RPMI8226 (cell line): ENCODE measurements around the gene SYT6.

Experiments
- DNase-seq: peaks from one replicate; pipeline ENCODE4 v3.0.0-alpha.2; 2015

The SYT6 gene

GRCh38 chr1:114154146-114154962 is 685 bp upstream of the SYT6 start:
- DNase-seq: no peak

GRCh38 chr1:114152508-114153260 is 985 bp downstream of the SYT6 start:
- DNase-seq: no peak

GRCh38 chr1:114152089-114152507 is 1.6 kb downstream of the SYT6 start:
- DNase-seq: no peak

- DNase-seq: no peak
Observed at GRCh38 chr1:114150016-114150415, 3.7 kb downstream of the SYT6 start.

- no peak for DNase-seq
Observed at GRCh38 chr1:114149211-114149610, 4.5 kb downstream of the SYT6 start.

GRCh38 chr1:114145504-114146151 is 8.0 kb downstream of the SYT6 start:
- no peak for DNase-seq

GRCh38 chr1:114144016-114144415 is 9.7 kb downstream of the SYT6 start:
- no peak for DNase-seq

GRCh38 chr1:114139540-114139939 is 14.1 kb downstream of the SYT6 start:
- no peak for DNase-seq

GRCh38 chr1:114137497-114137896 is 16.2 kb downstream of the SYT6 start:
- DNase-seq: no peak

- DNase-seq: no peak
Observed at GRCh38 chr1:114135786-114136185, 17.9 kb downstream of the SYT6 start.

- DNase-seq: no peak
Observed at GRCh38 chr1:114134518-114134917, 19.2 kb downstream of the SYT6 start.

GRCh38 chr1:114133129-114133528 is 20.5 kb downstream of the SYT6 start:
- no peak for DNase-seq

- no peak for DNase-seq
Observed at GRCh38 chr1:114131526-114132220, 22.0 kb downstream of the SYT6 start.

GRCh38 chr1:114130846-114131525 is 22.7 kb downstream of the SYT6 start:
- no peak for DNase-seq

- no peak for DNase-seq
Observed at GRCh38 chr1:114130213-114130612, 23.5 kb downstream of the SYT6 start.

GRCh38 chr1:114128293-114128692 is 25.4 kb downstream of the SYT6 start:
- DNase-seq: no peak

- no peak for DNase-seq
Observed at GRCh38 chr1:114126261-114127095, 27.2 kb downstream of the SYT6 start.

GRCh38 chr1:114124644-114125043 is 29.0 kb downstream of the SYT6 start:
- DNase-seq: no peak

GRCh38 chr1:114122941-114123618 is 30.6 kb downstream of the SYT6 start:
- no peak for DNase-seq

GRCh38 chr1:114118351-114118990 is 35.2 kb downstream of the SYT6 start:
- no peak for DNase-seq
